OCI-LY7 (cell line): ENCODE results near the gene GALNT2.

Experiments used
- CTCF ChIP-seq: fragments of 200-600 bp; sonication (generic); conservative IDR thresholded peaks from 2 replicates; pipeline ENCODE4 v1.5.1; 2014; ENCODE audit warnings: mild to moderate bottlenecking, antibody characterized with exemption, low read length, moderate library complexity, mixed read lengths
- EZH2phosphoT487 ChIP-seq: fragments of 200-600 bp; sonication (generic); IDR thresholded peaks from 2 replicates; pipeline ENCODE4 v1.6.1; 2018; ENCODE audit warnings: low read depth, borderline replicate concordance, mild to moderate bottlenecking, mixed run types, antibody characterized with exemption, low read length, moderate library complexity, mixed read lengths

DNA sequence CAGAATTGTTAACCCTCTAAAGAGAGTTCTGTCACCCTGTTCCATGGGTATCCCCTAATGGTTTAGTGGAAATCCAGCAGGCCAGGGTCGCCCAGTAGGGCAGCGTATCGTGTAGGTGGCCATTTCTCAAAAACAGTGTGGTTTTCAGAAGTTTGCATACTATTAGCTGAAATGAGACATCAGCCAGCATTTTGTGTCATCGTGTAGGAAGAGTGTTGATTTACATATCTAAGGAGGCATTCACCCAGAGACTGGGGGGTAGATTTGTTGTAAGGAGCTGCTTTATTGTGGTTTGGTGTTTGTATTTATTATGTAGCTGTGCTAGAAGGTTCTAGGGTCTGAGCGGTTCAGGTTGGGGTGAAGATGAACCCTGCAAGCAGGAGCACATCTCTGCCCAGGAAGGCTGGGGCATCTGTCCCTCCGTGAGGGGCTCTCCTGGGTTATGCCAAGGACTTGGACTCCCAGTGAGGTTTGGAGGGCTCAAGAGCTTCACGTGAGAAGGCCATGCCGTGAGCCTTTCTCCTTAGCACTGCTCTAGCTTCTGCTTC is 184.7 kb downstream of the GALNT2 start:
- TF ChIP-seq CTCF (no peak), EZH2phosphoT487 (no peak)
